GM23248 (cell line): ENCODE measurements around the gene DUSP1. TPM values are rescaled to one million over a fixed set of nuclear protein-coding genes. Genes with fewer than 3 reads are reported as not detected.

Experiments used
- DNase-seq: peaks from one replicate; pipeline ENCODE4 v3.0.0-alpha.2; 2015
- H2AFZ ChIP-seq: fragments of 200-600 bp; sonication (generic); 2 replicates; pipeline ENCODE4 v1.6.1; 2016; ENCODE audit warnings: antibody characterized with exemption
- H3F3A ChIP-seq: fragments of 200-600 bp; sonication (generic); 2 replicates; pipeline ENCODE4 v1.6.1; 2016; ENCODE audit warnings: mild to moderate bottlenecking, antibody characterized with exemption, mixed run types; ENCODE audit not compliant: insufficient read depth
- H3K27ac ChIP-seq: fragments of 200-600 bp; sonication (generic); 2 replicates; pipeline ENCODE4 v1.5.1; 2016; ENCODE audit warnings: mild to moderate bottlenecking
- H3K27me3 ChIP-seq: fragments of 200-600 bp; sonication (generic); replicated peaks from 2 replicates; pipeline ENCODE4 v1.6.1; 2016; ENCODE audit warnings: mild to moderate bottlenecking; ENCODE audit not compliant: insufficient read depth
- H3K36me3 ChIP-seq: fragments of 200-600 bp; sonication (generic); 2 replicates; pipeline ENCODE4 v1.6.1; 2016; ENCODE audit warnings: low read depth, mild to moderate bottlenecking
- H3K4me1 ChIP-seq: fragments of 200-600 bp; sonication (generic); 2 replicates; pipeline ENCODE4 v1.6.1; 2016; ENCODE audit warnings: mild to moderate bottlenecking; ENCODE audit not compliant: insufficient read depth
- H3K4me2 ChIP-seq: fragments of 200-600 bp; sonication (generic); one replicate; pipeline ENCODE4 v1.6.1; 2016; ENCODE audit warnings: mild to moderate bottlenecking; ENCODE audit not compliant: unreplicated experiment
- H3K4me3 ChIP-seq: fragments of 200-600 bp; sonication (generic); 2 replicates; pipeline ENCODE4 v1.5.1; 2016; ENCODE audit warnings: mild to moderate bottlenecking
- H3K79me2 ChIP-seq: fragments of 200-600 bp; sonication (generic); 2 replicates; pipeline ENCODE4 v1.6.1; 2016; ENCODE audit warnings: mild to moderate bottlenecking; ENCODE audit not compliant: insufficient read depth
- H3K9ac ChIP-seq: fragments of 200-600 bp; sonication (generic); 2 replicates; pipeline ENCODE4 v1.6.1; 2016; ENCODE audit warnings: mild to moderate bottlenecking
- H3K9me2 ChIP-seq: fragments of 200-600 bp; sonication (generic); 2 replicates; pipeline ENCODE4 v1.6.1; 2016; ENCODE audit warnings: mixed run types, mild to moderate bottlenecking, moderate library complexity; ENCODE audit not compliant: insufficient read depth
- H3K9me3 ChIP-seq: fragments of 200-600 bp; sonication (generic); one replicate; pipeline ENCODE4 v1.6.1; 2017; ENCODE audit warnings: low read depth
- H4K20me1 ChIP-seq: fragments of 200-600 bp; sonication (generic); 2 replicates; pipeline ENCODE4 v1.6.0; 2016; ENCODE audit not compliant: insufficient read depth
- EZH2 ChIP-seq: fragments of 200-600 bp; sonication (generic); IDR thresholded peaks from 2 replicates; pipeline ENCODE4 v1.6.1; 2018; ENCODE audit warnings: antibody characterized with exemption, mild to moderate bottlenecking; ENCODE audit not compliant: insufficient read depth, poor library complexity, severe bottlenecking
- EZH2phosphoT487 ChIP-seq: fragments of 200-600 bp; sonication (generic); IDR thresholded peaks from 2 replicates; pipeline ENCODE4 v1.6.1; 2018; ENCODE audit warnings: antibody characterized with exemption, moderate library complexity, mild to moderate bottlenecking, low read depth; ENCODE audit not compliant: insufficient read depth
- WGBS, 2 experiments: methylation state at CpG; one replicate each; pipeline ENCODE4 v1.1.6; 2015 to 2017; ENCODE audit warnings: low lambda C conversion rate in 2 of 2, low coverage in 1 of 2; ENCODE audit errors: missing lambda C conversion rate in 2 of 2; 5-methylcytosine and 5-hydroxymethylcytosine counted together
- in situ Hi-C: fragments of 300-500 bp; cut with MboI; formaldehyde crosslinking; loops from 2 replicates; pipeline ENCODE4 v1.15.0; 2020
- polyA plus RNA-seq: library from polyadenylated mRNA; unstranded; fragments of >200 nt; fragmentation: Nextera tagmentation; extraction: Ambion mirVana; gene quantifications from 2 replicates; pipeline ENCODE4 v1.2.1, GENCODE V29; 2016
- total RNA-seq: library from RNA; depleted of rRNA; stranded (reverse); fragments of >200 nt; shearing (Covaris generic); gene quantifications from 2 replicates; pipeline ENCODE4 v1.2.3, GENCODE V29; 2014

Gene DUSP1
- total and polyA plus RNA-seq, 2 experiments from 2014 or later = 264 to 443 TPM

DNA sequence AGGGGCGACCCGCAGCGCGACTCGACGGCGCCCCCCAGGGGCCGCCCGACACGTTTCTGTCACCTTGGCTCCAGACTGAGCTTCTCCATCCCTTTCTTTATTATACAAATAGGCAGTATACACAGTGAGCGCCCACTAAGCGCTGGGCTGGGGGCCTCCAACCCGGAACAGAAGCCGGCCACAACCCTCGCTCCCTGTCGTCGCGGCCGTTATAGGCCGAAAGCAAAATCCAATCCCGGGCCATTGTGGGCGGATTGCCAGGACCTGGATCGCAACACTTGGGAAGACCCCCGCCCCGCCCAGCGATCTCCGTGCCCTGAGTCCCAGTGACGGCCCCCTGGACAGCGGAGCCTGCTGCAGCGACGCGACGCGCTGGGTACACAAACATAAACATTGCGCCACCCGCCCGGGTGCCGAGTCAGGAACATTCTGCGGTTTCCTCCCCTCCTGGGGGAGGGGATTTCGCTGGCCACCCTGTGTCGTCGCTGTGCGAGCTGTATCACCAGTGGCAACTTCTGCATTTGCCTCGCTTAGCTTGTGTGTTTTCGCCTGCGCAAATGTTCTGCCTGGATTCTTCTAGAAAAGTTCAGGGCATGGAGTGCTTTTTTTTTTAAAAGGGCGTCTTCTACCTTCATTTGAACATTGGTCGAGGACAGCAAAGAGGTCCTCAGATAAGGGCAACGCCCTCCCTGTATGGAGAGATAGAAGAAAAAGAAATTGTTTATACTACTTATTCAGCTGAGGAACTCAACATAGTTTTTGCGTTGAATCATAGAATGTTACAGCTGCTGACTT lies 1.3 kb upstream of the DUSP1 start:
- peaks cover 51% of the 10 kb centered on the region for H3K4me1 ChIP-seq
- no peak for TF ChIP-seq EZH2phosphoT487
- no peak for TF ChIP-seq EZH2
- in situ Hi-C loops = loop anchor here (10.0 kb wide), 1 partner anchor 132 kb away; no protein-coding TSS in a partner anchor

DNA sequence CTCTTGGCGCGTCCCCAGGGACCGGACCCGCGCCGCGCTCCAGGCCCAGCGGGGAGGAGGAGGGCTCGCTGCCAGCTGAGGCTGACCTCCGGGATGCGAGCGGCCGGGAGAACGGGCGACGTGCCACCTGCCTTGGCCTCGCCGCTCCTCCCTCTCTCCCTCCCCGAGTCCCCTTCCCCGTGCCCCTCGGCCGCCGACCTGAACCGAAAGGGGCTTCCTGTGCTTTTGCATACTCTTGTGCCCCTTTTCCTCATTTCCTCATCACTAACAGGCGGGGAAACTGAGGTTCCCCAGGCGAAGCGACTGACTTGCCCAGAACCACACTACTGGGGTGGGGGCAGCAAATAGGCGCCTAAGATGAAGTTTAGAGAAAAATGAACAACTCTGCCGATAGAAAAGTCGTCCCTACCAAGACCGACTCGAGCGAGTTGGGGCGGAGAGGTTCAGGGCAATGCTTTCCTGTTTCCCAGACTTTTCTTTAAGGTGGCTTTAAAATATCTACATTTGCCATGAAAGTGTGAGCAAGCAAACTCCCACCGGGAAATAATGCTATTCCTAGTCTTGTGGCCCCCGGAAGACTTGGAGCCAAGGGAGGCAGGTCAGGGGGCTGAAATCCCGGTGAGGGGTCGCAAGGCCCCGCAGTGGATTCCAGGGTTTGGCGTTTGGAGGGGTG lies 580 bp upstream of the DUSP1 start:
- Histone ChIP-seq H3K9me3 (no peaks in the 10 kb centered on the region), H3K9me2 (no peaks in the 10 kb centered on the region), H3K4me3 (peak overlapping the region; percentile 71), H3K9ac (peak overlapping the region; percentile 99), H3K79me2 (peaks cover 38% of the 10 kb centered on the region), H3K36me3 (peaks cover 30% of the 10 kb centered on the region), H3K4me2 (peak overlapping the region; percentile 88), H4K20me1 (peaks cover 14% of the 10 kb centered on the region), H2AFZ (no peak overlapping the region), H3F3A (peaks cover 75% of the 10 kb centered on the region), H3K27me3 (no peaks in the 10 kb centered on the region), H3K4me1 (peaks cover 45% of the 10 kb centered on the region), H3K27ac (peak overlapping the region; percentile 100)
- DNase-seq = peak; percentile 72
- WGBS, 2 experiments = 1 to 2% methylated on average over 22 to 31 of the region's 40 CpGs
- in situ Hi-C loops = loop anchor here (10.0 kb wide), 1 partner anchor 133 kb away; no protein-coding TSS in a partner anchor
- no peak for TF ChIP-seq EZH2
- TF ChIP-seq EZH2phosphoT487 = no peak

More for the DNA sequence above, 1.3 kb upstream of the DUSP1 start:
- Histone ChIP-seq H3K9me2 (no peaks in the 10 kb centered on the region), H3K4me2 (peak overlapping the region; percentile 88), H3K36me3 (peaks cover 30% of the 10 kb centered on the region), H3K9me3 (no peaks in the 10 kb centered on the region), H3K4me3 (peak overlapping the region; percentile 71), H3K27ac (peak overlapping the region; percentile 100), H2AFZ (no peak overlapping the region), H3K9ac (peak overlapping the region; percentile 99), H3F3A (peaks cover 75% of the 10 kb centered on the region), H3K27me3 (no peaks in the 10 kb centered on the region), H3K79me2 (peaks cover 36% of the 10 kb centered on the region), H4K20me1 (peaks cover 14% of the 10 kb centered on the region)
- peak; percentile 98 for DNase-seq
- 0 to 1% methylated on average over 43 to 50 of the region's 50 CpGs for WGBS, 2 experiments

- no peak overlapping the region for H2AFZ ChIP-seq
- peak overlapping the region; percentile 95 for H3K4me2 ChIP-seq
- H3K27me3 ChIP-seq = no peaks in the 10 kb centered on the region
- peak overlapping the region; percentile 99 for H3K9ac ChIP-seq
- peaks cover 14% of the 10 kb centered on the region for H4K20me1 ChIP-seq
- H3K4me3 ChIP-seq = peak overlapping the region; percentile 85
- peaks cover 77% of the 10 kb centered on the region for H3F3A ChIP-seq
- no peak for DNase-seq
- peak overlapping the region; percentile 100 for H3K27ac ChIP-seq
- no peak for TF ChIP-seq EZH2
- in situ Hi-C loops = loop anchor here (10.0 kb wide), 1 partner anchor 134 kb away; no protein-coding TSS in a partner anchor
- H3K9me3 ChIP-seq = no peaks in the 10 kb centered on the region
- peaks cover 30% of the 10 kb centered on the region for H3K36me3 ChIP-seq
- 0 to 1% methylated on average over 12 to 27 of the region's 29 CpGs for whole genome bisulfite sequencing, 2 experiments
- H3K9me2 ChIP-seq = no peaks in the 10 kb centered on the region
- H3K79me2 ChIP-seq = peaks cover 38% of the 10 kb centered on the region
- peaks cover 35% of the 10 kb centered on the region for H3K4me1 ChIP-seq
Measured at GRCh38 chr5:172770374-172770674, 671 bp downstream of the DUSP1 start.

- no peak overlapping the region for H2AFZ ChIP-seq
- no peaks in the 10 kb centered on the region for H3K9me2 ChIP-seq
- 2% methylated on average over 21 of the region's 21 CpGs for WGBS, 2 experiments
- DNase-seq = peak; percentile 54
- in situ Hi-C loops = loop anchor here (10.0 kb wide), 1 partner anchor 135 kb away; no protein-coding TSS in a partner anchor
- peaks cover 30% of the 10 kb centered on the region for H3K36me3 ChIP-seq
- peaks cover 38% of the 10 kb centered on the region for H3K79me2 ChIP-seq
- peak overlapping the region; percentile 99 for H3K9ac ChIP-seq
- H3K4me2 ChIP-seq = peak overlapping the region; percentile 95
- peaks cover 33% of the 10 kb centered on the region for H3K4me1 ChIP-seq
- H3K9me3 ChIP-seq = no peaks in the 10 kb centered on the region
- TF ChIP-seq EZH2 = no peak
- peak; percentile 52; the same call in 1 of the 2 replicates for TF ChIP-seq EZH2phosphoT487
- peak overlapping the region; percentile 100 for H3K27ac ChIP-seq
- peak overlapping the region; percentile 85 for H3K4me3 ChIP-seq
- no peaks in the 10 kb centered on the region for H3K27me3 ChIP-seq
- H3F3A ChIP-seq = peaks cover 75% of the 10 kb centered on the region
- peaks cover 14% of the 10 kb centered on the region for H4K20me1 ChIP-seq
Measured at GRCh38 chr5:172769616-172770373, 1.2 kb downstream of the DUSP1 start.
